GM15510 (cell line): ENCODE results near the gene ANKRD39.

Experiments
- POLR2A ChIP-seq: IDR thresholded peaks from 3 replicates; pipeline ENCODE4 v1.6.1; 2011; ENCODE audit warnings: borderline replicate concordance; ENCODE audit not compliant: insufficient read length; ENCODE audit errors: extremely low read depth

The ANKRD39 gene

DNA sequence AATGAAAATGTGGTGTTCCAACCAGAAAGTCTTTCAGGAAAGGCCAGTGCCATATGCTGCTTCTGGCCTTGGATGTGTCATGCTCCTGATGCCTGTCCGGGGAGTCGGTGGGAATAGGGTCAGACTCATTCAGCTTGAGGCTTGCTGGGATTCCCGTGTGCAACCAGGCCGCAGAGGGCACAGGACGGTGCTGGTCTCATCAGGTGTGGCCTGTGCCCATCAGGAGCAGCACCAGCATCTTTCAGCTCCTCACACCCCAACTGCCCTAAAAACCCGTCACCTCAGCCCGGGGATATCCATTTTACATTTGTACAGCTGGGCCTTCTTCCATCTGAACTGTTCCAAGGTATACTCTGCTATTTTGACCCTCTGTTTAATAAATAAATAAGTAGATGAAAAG is 55.1 kb downstream of the ANKRD39 start:
- TF ChIP-seq POLR2A: no peak

DNA sequence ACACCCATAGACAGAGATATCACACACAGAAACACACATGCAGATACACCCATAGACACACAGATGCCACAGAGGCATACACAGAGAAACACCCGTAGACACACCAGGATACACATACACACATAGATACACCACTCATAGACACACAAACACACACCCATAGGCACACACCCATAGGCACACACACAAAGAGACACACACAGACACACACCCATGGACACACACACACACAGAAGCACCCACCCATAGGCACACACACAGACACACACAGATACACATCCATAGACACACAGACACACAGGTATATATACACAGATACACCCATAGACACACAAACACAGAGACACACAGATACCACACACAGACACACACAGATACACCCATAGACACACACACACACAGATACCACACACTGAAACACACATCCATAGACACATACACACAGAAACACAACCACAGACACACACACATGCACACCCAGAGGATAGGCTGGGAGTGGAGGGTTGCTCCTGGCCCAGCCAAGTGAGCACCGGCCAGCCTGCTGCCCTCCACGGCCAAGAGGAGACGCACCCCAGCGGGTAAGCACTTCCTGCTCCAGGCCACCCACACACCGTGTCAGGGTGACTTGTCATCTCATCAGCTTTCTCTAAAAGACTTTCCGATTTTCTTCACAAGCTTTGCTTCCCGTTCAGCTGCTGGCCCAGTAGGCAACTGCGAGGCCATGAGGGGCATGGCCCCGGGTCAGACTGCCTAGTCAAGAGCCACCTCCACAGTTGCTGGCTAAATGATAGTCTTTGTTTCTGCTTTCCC is 55.8 kb downstream of the ANKRD39 start:
- TF ChIP-seq POLR2A: no peak

DNA sequence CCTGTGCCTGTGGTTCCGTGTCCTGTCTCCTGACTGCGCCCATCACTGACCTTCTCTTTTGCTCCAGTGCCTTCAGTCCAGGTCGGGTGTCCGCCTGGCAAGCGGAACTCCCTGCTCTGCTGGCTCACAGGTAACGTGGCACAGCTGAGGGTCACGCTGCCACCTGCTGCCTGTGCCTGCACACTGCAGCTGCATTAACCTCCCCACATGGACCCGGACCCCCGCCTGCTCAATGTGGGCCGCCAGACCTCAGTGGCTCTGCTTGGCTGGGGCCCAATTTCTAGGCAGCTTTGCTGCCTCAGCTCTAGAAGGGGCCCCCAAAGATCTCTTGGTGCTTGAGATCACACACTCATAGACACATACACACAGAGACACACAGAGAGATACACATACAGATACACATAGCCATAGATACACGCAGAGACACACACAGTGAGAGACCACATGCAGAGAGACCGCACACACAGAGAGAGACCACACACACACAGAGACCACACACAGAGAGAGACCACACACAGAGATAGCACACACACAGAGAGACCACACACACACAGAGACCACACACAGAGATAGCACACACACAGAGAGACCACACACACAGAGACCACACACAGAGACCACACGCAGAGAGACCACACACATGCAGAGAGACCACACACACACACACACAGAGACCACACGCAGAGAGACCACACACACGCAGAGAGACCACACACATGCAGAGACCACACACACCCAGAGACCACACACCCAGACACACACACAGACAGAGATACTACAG is 56.6 kb downstream of the ANKRD39 start:
- no peak for TF ChIP-seq POLR2A

DNA sequence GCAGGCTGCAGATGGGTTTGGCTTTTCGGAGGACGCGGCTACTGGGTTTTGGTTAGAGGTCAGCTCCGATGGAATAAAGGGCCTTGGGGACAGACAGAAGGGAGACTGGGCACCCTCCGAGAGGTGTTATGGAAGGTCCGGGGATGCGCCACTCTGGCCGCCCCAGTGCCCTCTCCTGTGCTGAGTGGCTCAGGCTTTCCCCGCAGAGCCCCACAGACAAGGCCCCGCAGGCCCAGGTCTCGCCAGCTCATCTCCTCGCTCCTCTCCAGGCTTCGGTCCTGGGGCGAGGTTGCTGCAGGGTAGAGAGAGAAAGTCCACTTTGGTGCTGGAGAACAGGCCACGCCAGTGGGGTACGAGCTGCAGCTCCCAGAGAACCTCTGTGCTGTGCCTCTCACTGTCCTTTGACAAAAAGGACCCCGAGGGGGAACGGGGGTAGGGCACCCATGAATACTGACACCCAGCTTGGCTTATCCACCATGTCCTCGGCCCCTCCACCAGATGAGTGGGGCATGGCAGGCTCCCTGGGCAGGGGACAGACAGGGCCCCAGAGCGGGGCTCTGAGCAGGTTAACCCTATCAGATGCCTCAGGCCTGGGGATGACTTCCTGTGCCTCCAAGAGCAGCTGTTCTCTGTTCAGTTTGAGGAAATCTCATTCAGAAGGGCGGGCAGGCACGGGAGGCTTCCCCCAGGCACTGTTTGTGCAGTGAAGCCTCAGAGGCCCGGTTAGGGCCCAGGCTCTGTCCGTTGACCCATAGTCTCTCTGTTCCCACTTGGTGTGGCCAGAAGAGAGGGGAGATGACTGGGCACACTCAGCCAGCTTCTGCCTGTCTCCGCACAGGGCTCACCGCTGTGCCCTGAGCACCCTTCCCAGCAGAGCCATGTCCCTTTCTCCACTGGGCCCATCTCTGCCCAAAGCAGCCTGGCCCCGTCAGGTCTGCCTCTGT is 57.5 kb downstream of the ANKRD39 start:
- no peak for TF ChIP-seq POLR2A

DNA sequence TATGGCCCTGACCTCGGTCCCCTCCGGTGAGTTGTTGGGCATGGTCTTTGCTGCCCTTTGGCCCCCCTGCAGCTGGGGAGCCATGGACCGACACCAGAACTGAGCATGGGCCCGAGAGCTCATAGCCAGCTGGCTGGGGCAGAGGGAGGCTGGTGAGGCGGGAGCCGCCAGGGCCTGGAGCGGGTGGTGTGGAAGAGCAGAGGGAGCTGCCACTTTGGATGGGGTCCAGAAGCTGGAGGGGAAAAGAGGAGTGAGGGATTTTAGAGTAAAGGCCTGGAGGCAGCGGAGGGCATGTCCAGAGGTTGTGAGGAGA is 58.2 kb downstream of the ANKRD39 start:
- TF ChIP-seq POLR2A: no peak

GRCh38 chr2:96798733-96799622 is 58.8 kb downstream of the ANKRD39 start:
- TF ChIP-seq POLR2A: no peak
